Measurements from ENCODE around the gene PLPP4.

The PLPP4 gene

DNA sequence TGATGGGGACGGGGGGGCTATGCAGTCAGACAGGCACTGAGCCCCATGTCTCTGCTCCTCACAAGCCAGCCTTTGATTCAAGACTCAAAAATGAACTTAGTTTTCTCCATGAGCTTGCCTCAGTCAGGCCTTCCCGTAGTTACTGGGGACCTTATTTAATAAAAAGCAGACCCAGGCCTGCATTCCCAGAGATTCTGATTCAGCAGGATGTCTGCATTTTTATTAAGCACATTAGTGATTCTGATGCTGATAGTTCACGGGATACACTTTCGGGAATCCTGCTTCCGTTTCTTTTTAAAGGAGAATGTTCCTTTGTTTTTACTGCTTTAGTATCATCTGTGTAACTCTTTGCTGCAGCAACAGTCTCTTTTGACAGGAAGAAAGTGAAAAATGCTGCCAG lies 28.3 kb upstream of the PLPP4 start:
- Histone ChIP-seq H3K9ac (ENCODE audit: low read depth, low read length) (no peak overlapping the region), H3K4me1 (ENCODE audit: insufficient read depth, low read length) (no peaks in the 10 kb centered on the region), H3K9me3 (ENCODE audit: insufficient read depth, low read length, severe bottlenecking) (no peaks in the 10 kb centered on the region), H3K36me3 (ENCODE audit: insufficient read depth, low read length) (no peaks in the 10 kb centered on the region), H3K4me2 (ENCODE audit: insufficient read depth, low read length) (no peak overlapping the region), H3K4me3 (ENCODE audit: low read depth in 1 of 2, low read length in 2 of 2) (no peak overlapping the region), H2AFZ (ENCODE audit: low read depth, low read length) (no peak overlapping the region), H4K20me1 (ENCODE audit: insufficient read depth, low read length) (no peaks in the 10 kb centered on the region), H3K27ac (ENCODE audit: low read length) (no peak overlapping the region), H3K79me2 (ENCODE audit: insufficient read depth, low read length) (no peaks in the 10 kb centered on the region), H3K27me3 (ENCODE audit: insufficient read depth, low read length, poor library complexity) (peaks cover 26% of the 10 kb centered on the region)
- TF ChIP-seq EZH2 (IDR thresholded peaks at IDR 0.05; ENCODE audit: borderline replicate concordance, low read depth, low read length, severe bottlenecking) = no peak
- TF ChIP-seq, protein P1, sequence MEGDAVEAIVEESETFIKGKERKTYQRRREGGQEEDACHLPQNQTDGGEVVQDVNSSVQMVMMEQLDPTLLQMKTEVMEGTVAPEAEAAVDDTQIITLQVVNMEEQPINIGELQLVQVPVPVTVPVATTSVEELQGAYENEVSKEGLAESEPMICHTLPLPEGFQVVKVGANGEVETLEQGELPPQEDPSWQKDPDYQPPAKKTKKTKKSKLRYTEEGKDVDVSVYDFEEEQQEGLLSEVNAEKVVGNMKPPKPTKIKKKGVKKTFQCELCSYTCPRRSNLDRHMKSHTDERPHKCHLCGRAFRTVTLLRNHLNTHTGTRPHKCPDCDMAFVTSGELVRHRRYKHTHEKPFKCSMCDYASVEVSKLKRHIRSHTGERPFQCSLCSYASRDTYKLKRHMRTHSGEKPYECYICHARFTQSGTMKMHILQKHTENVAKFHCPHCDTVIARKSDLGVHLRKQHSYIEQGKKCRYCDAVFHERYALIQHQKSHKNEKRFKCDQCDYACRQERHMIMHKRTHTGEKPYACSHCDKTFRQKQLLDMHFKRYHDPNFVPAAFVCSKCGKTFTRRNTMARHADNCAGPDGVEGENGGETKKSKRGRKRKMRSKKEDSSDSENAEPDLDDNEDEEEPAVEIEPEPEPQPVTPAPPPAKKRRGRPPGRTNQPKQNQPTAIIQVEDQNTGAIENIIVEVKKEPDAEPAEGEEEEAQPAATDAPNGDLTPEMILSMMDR (IDR thresholded peaks at IDR 0.05; ENCODE audit: borderline replicate concordance, extremely low read depth, low read length, poor library complexity, severe bottlenecking) = no peak
- DNase-seq (no peak), ATAC-seq (ENCODE audit: insufficient read depth, low read depth) (no peak)

GRCh38 chr10:120429395-120429794 lies 27.6 kb upstream of the PLPP4 start:
- Histone ChIP-seq H3K4me2 (ENCODE audit: insufficient read depth, low read length) (no peak overlapping the region), H2AFZ (ENCODE audit: low read depth, low read length) (no peak overlapping the region), H3K79me2 (ENCODE audit: insufficient read depth, low read length) (no peaks in the 10 kb centered on the region), H3K4me1 (ENCODE audit: insufficient read depth, low read length) (no peaks in the 10 kb centered on the region), H3K36me3 (ENCODE audit: insufficient read depth, low read length) (no peaks in the 10 kb centered on the region), H3K27ac (ENCODE audit: low read length) (no peak overlapping the region), H3K9me3 (ENCODE audit: insufficient read depth, low read length, severe bottlenecking) (no peaks in the 10 kb centered on the region), H4K20me1 (ENCODE audit: insufficient read depth, low read length) (no peaks in the 10 kb centered on the region), H3K27me3 (ENCODE audit: insufficient read depth, low read length, poor library complexity) (peaks cover 26% of the 10 kb centered on the region), H3K9ac (ENCODE audit: low read depth, low read length) (no peak overlapping the region), H3K4me3 (ENCODE audit: low read depth in 1 of 2, low read length in 2 of 2) (no peak overlapping the region)
- DNase-seq = no peak
- no peak for ATAC-seq (ENCODE audit: insufficient read depth, low read depth)
- TF ChIP-seq, protein P1 (IDR thresholded peaks at IDR 0.05; ENCODE audit: borderline replicate concordance, extremely low read depth, low read length, poor library complexity, severe bottlenecking) = no peak
- no peak for TF ChIP-seq EZH2 (IDR thresholded peaks at IDR 0.05; ENCODE audit: borderline replicate concordance, low read depth, low read length, severe bottlenecking)

- H3K79me2 ChIP-seq (ENCODE audit: insufficient read depth, low read length) = no peaks in the 10 kb centered on the region
- ATAC-seq (ENCODE audit: insufficient read depth, low read depth) (no peak), DNase-seq (no peak)
- H2AFZ ChIP-seq (ENCODE audit: low read depth, low read length) = no peak overlapping the region
- no peak overlapping the region for H3K9ac ChIP-seq (ENCODE audit: low read depth, low read length)
- no peak overlapping the region for H3K4me3 ChIP-seq (ENCODE audit: low read depth in 1 of 2, low read length in 2 of 2)
- H3K27ac ChIP-seq (ENCODE audit: low read length) = no peak overlapping the region
- no peak overlapping the region for H3K4me2 ChIP-seq (ENCODE audit: insufficient read depth, low read length)
- TF ChIP-seq, protein P1 (IDR thresholded peaks at IDR 0.05; ENCODE audit: borderline replicate concordance, extremely low read depth, low read length, poor library complexity, severe bottlenecking) = no peak
- TF ChIP-seq EZH2 (IDR thresholded peaks at IDR 0.05; ENCODE audit: borderline replicate concordance, low read depth, low read length, severe bottlenecking) = no peak
- no peaks in the 10 kb centered on the region for H3K9me3 ChIP-seq (ENCODE audit: insufficient read depth, low read length, severe bottlenecking)
- peaks cover 23% of the 10 kb centered on the region for H3K27me3 ChIP-seq (ENCODE audit: insufficient read depth, low read length, poor library complexity)
- no peaks in the 10 kb centered on the region for H4K20me1 ChIP-seq (ENCODE audit: insufficient read depth, low read length)
- H3K36me3 ChIP-seq (ENCODE audit: insufficient read depth, low read length) = no peaks in the 10 kb centered on the region
- H3K4me1 ChIP-seq (ENCODE audit: insufficient read depth, low read length) = no peaks in the 10 kb centered on the region
These were observed 25.8 kb upstream of the PLPP4 start for GRCh38 chr10:120431251-120431651.

GRCh38 chr10:120432209-120432608 lies 24.8 kb upstream of the PLPP4 start:
- no peaks in the 10 kb centered on the region for H4K20me1 ChIP-seq (ENCODE audit: insufficient read depth, low read length)
- no peaks in the 10 kb centered on the region for H3K36me3 ChIP-seq (ENCODE audit: insufficient read depth, low read length)
- H3K27me3 ChIP-seq (ENCODE audit: insufficient read depth, low read length, poor library complexity) = peaks cover 22% of the 10 kb centered on the region
- no peaks in the 10 kb centered on the region for H3K4me1 ChIP-seq (ENCODE audit: insufficient read depth, low read length)
- no peak for DNase-seq
- no peak overlapping the region for H3K4me2 ChIP-seq (ENCODE audit: insufficient read depth, low read length)
- H3K4me3 ChIP-seq (ENCODE audit: low read depth in 1 of 2, low read length in 2 of 2) = no peak overlapping the region
- TF ChIP-seq, protein P1 (IDR thresholded peaks at IDR 0.05; ENCODE audit: borderline replicate concordance, extremely low read depth, low read length, poor library complexity, severe bottlenecking) = no peak
- no peak for TF ChIP-seq EZH2 (IDR thresholded peaks at IDR 0.05; ENCODE audit: borderline replicate concordance, low read depth, low read length, severe bottlenecking)
- H3K27ac ChIP-seq (ENCODE audit: low read length) = no peak overlapping the region
- no peak for ATAC-seq (ENCODE audit: insufficient read depth, low read depth)
- H3K9me3 ChIP-seq (ENCODE audit: insufficient read depth, low read length, severe bottlenecking) = no peaks in the 10 kb centered on the region
- H2AFZ ChIP-seq (ENCODE audit: low read depth, low read length) = no peak overlapping the region
- H3K79me2 ChIP-seq (ENCODE audit: insufficient read depth, low read length) = no peaks in the 10 kb centered on the region
- no peak overlapping the region for H3K9ac ChIP-seq (ENCODE audit: low read depth, low read length)

Measured in DND-41 (cell line).